T-cell (primary cell): ENCODE results near the gene ART1. TPM values are rescaled to one million over a fixed set of nuclear protein-coding genes. Genes with fewer than 3 reads are reported as not detected.
A peak's percentile ranks its signal among the peaks of the same experiment; 100 is the strongest.

ENCODE experiments used
- ATAC-seq, 4 experiments: fragments of 200-7000 bp in 3 of 4; fragments of 150-1000 bp in 1 of 4; cut with Tn5 transposase; replicated peaks in 1 of 4; 1 replicate in 3 of 4; 2 replicates in 1 of 4; pipeline ENCODE4 v1.10.0; 2021; ENCODE audit warnings: moderate library complexity in 3 of 4, mild to moderate bottlenecking in 2 of 4, moderate number of reproducible peaks in 1 of 4
- CTCF ChIA-PET, 2 donors: fragments of 300-600 bp; sonication (Branson Sonifier 250); formaldehyde crosslinking; loops; one replicate each; lab custom pipeline; 2022; ENCODE audit warnings: antibody characterized with exemption in 2 of 2; lab: Charles Lee
- POLR2A ChIA-PET, 2 donors: fragments of 300-600 bp; sonication (Branson Sonifier 250); formaldehyde crosslinking; loops; one replicate each; lab custom pipeline; 2022; ENCODE audit warnings: antibody characterized with exemption in 2 of 2; lab: Charles Lee
- DNase-seq, 35 experiments: peaks; one replicate each; pipeline versions ENCODE4 v3.0.0 to v3.0.0-alpha.2; 2013 to 2023
- H3K27ac ChIP-seq: one replicate; pipeline ENCODE4 v1.5.1; 2013; ENCODE audit warnings: low read length
- H3K27me3 ChIP-seq, 2 experiments: replicated peaks in 1 of 2; 1 replicate in 1 of 2; 2 replicates in 1 of 2; pipeline versions ENCODE4 v1.6.1 to v1.7.0; 2013; ENCODE audit warnings: low read length in 1 of 2, mixed read lengths in 1 of 2; ENCODE audit not compliant: control insufficient read depth in 2 of 2, insufficient read depth in 2 of 2; ENCODE audit errors: extremely low read depth in 1 of 2
- H3K36me3 ChIP-seq, 2 donors: 1 replicate in 1 of 2; 2 replicates in 1 of 2; pipeline versions ENCODE4 v1.6.1 to v1.7.0; 2013; ENCODE audit warnings: low read length in 1 of 2; ENCODE audit not compliant: control insufficient read depth in 2 of 2, insufficient read depth in 1 of 2; ENCODE audit errors: extremely low read depth in 1 of 2
- H3K4me1 ChIP-seq, 2 experiments: 1 replicate in 1 of 2; 2 replicates in 1 of 2; pipeline versions ENCODE4 v1.6.1 to v1.7.0; 2013; ENCODE audit warnings: low read length in 2 of 2, mixed read lengths in 1 of 2; ENCODE audit not compliant: insufficient read depth in 2 of 2, control insufficient read depth in 1 of 2; ENCODE audit errors: extremely low read depth in 1 of 2
- H3K4me3 ChIP-seq, 2 donors: 1 replicate in 1 of 2; 2 replicates in 1 of 2; pipeline versions ENCODE4 v1.5.1 to v1.7.0; 2013; ENCODE audit warnings: mild to moderate bottlenecking in 2 of 2, low read length in 1 of 2, moderate library complexity in 1 of 2; ENCODE audit not compliant: control insufficient read depth in 1 of 2; ENCODE audit errors: extremely low read depth in 1 of 2
- H3K9me3 ChIP-seq: 2 replicates; pipeline ENCODE4 v1.7.0; 2013
- H3K27ac Mint-ChIP-seq, 2 donors: one replicate each; pipeline ENCODE4 v1.8.0; 2020 to 2021; ENCODE audit warnings: mild to moderate bottlenecking in 2 of 2, mixed read lengths in 2 of 2
- H3K27me3 Mint-ChIP-seq, 2 donors: one replicate each; pipeline ENCODE4 v1.8.0; 2021 to 2022; ENCODE audit warnings: mixed read lengths in 2 of 2
- H3K36me3 Mint-ChIP-seq: one replicate; pipeline ENCODE4 v1.8.0; 2021; ENCODE audit warnings: mixed read lengths
- H3K4me1 Mint-ChIP-seq, 3 donors: one replicate each; pipeline ENCODE4 v1.8.0; 2020 to 2022; ENCODE audit warnings: mixed read lengths in 3 of 3, mild to moderate bottlenecking in 1 of 3
- H3K4me3 Mint-ChIP-seq, 3 donors: one replicate each; pipeline ENCODE4 v1.8.0; 2020 to 2022; ENCODE audit warnings: mild to moderate bottlenecking in 3 of 3, mixed read lengths in 3 of 3, moderate library complexity in 3 of 3
- H3K9me3 Mint-ChIP-seq, 3 donors: one replicate each; pipeline ENCODE4 v1.8.0; 2020 to 2022; ENCODE audit warnings: mixed read lengths in 3 of 3
- WGBS: methylation state at CpG from one replicate; pipeline ENCODE4 v1.1.5; 2013; ENCODE audit warnings: missing lambda C conversion rate; ENCODE audit not compliant: insufficient coverage; 5-methylcytosine and 5-hydroxymethylcytosine counted together
- total RNA-seq, 35 experiments: library from RNA in 6 of 35; stranded (reverse) in 6 of 35; fragments of 120-200 nt in 1 of 35; gene quantifications; one replicate each; pipeline versions ENCODE4 v1.2.1 to v1.2.4 and lab custom pipeline; 2013 to 2026

Gene ART1
- total RNA-seq, 5 donors from 2014 or later (not counting 1 experiment from before 2014, with no cell fraction given) = not detected

- WGBS = 94% methylated on average over 2 of the region's 3 CpGs
- H3K36me3 ChIP-seq = peaks cover 15 to 95% of the 10 kb centered on the region in 2 donors
- no peaks in the 10 kb centered on the region for H3K9me3 ChIP-seq
- H3K9me3 Mint-ChIP-seq = no peaks in the 10 kb centered on the region
- DNase-seq (no peak), ATAC-seq (no peak)
- no peak overlapping the region for H3K27ac ChIP-seq
- no peak overlapping the region for H3K4me3 ChIP-seq
- CTCF ChIA-PET = no interaction called here
- H3K27me3 Mint-ChIP-seq = no peaks in the 10 kb centered on the region
- H3K27me3 ChIP-seq = no peaks in the 10 kb centered on the region
- no peak overlapping the region for H3K27ac Mint-ChIP-seq
- H3K36me3 Mint-ChIP-seq = peaks cover 75% of the 10 kb centered on the region
- no peak overlapping the region for H3K4me3 Mint-ChIP-seq
- H3K4me1 Mint-ChIP-seq = peaks cover 6 to 7% (median 7%) of the 10 kb centered on the region in 3 donors
- H3K4me1 ChIP-seq = no peaks in the 10 kb centered on the region
- POLR2A ChIA-PET = no interaction called here
Observed at GRCh38 chr11:3679077-3679476, 34.1 kb downstream of the ART1 start.

GRCh38 chr11:3683039-3683438, 38.1 kb downstream of the ART1 start:
- Histone ChIP-seq H3K36me3 (peaks cover 12 to 92% of the 10 kb centered on the region in 2 donors), H3K27ac (no peak overlapping the region), H3K9me3 (no peaks in the 10 kb centered on the region), H3K4me1 (no peaks in the 10 kb centered on the region), H3K4me3 (no peak overlapping the region), H3K27me3 (no peaks in the 10 kb centered on the region)
- WGBS = 94% methylated on average over 6 of the region's 9 CpGs
- Mint-ChIP-seq H3K4me3 (no peak overlapping the region), H3K27me3 (no peaks in the 10 kb centered on the region), H3K9me3 (no peaks in the 10 kb centered on the region), H3K36me3 (peaks cover 75% of the 10 kb centered on the region), H3K27ac (no peak overlapping the region), H3K4me1 (peaks cover 6 to 7% (median 7%) of the 10 kb centered on the region in 3 donors)
- ChIA-PET POLR2A (interaction anchor here in 1 of 2 donors (0.5 kb wide), 1 partner anchor 285 kb away, joined by 3 read pairs; no protein-coding TSS in a partner anchor), CTCF (no interaction called here)
- DNase-seq = no peak
- ATAC-seq = no peak

GRCh38 chr11:3684129-3684818, 39.3 kb downstream of the ART1 start:
- Histone ChIP-seq H3K27ac (no peak overlapping the region), H3K4me3 (no peak overlapping the region), H3K9me3 (no peaks in the 10 kb centered on the region), H3K4me1 (no peaks in the 10 kb centered on the region), H3K36me3 (peaks cover 13 to 84% of the 10 kb centered on the region in 2 donors), H3K27me3 (no peaks in the 10 kb centered on the region)
- WGBS = 95% methylated on average over 6 of the region's 12 CpGs
- Mint-ChIP-seq H3K27me3 (no peaks in the 10 kb centered on the region), H3K9me3 (no peaks in the 10 kb centered on the region), H3K27ac (peak overlapping the region in 1 of 2 donors; percentile 44), H3K4me1 (peaks cover 6 to 7% (median 7%) of the 10 kb centered on the region in 3 donors), H3K36me3 (peaks cover 64% of the 10 kb centered on the region), H3K4me3 (no peak overlapping the region)
- no peak for ATAC-seq
- ChIA-PET CTCF (interaction anchor here in 1 of 2 donors (0.7 kb wide), 1 partner anchor 681 kb away, joined by 6 read pairs; no protein-coding TSS in a partner anchor), POLR2A (interaction anchor here in 1 of 2 donors (0.6 to 1.0 kb wide), 2 partner anchors 370 to 438 kb away, joined by 5 to 8 read pairs; no protein-coding TSS in a partner anchor)
- no peak for DNase-seq

- ATAC-seq (no peak), DNase-seq (no peak)
- no peaks in the 10 kb centered on the region for H3K9me3 Mint-ChIP-seq
- POLR2A ChIA-PET = interaction anchor here in 1 of 2 donors (0.6 kb wide), 1 partner anchor 437 kb away, joined by 8 read pairs; no protein-coding TSS in a partner anchor
- Histone ChIP-seq H3K36me3 (peaks cover 16 to 79% of the 10 kb centered on the region in 2 donors), H3K27ac (no peak overlapping the region), H3K27me3 (no peaks in the 10 kb centered on the region), H3K4me1 (no peaks in the 10 kb centered on the region), H3K9me3 (no peaks in the 10 kb centered on the region), H3K4me3 (no peak overlapping the region)
- H3K4me1 Mint-ChIP-seq = peaks cover 6 to 7% (median 7%) of the 10 kb centered on the region in 3 donors
- WGBS = 100% methylated on average over 1 of the region's 2 CpGs
- H3K36me3 Mint-ChIP-seq = peaks cover 60% of the 10 kb centered on the region
- H3K27me3 Mint-ChIP-seq = no peaks in the 10 kb centered on the region
- H3K4me3 Mint-ChIP-seq = no peak overlapping the region
- H3K27ac Mint-ChIP-seq = no peak overlapping the region
- CTCF ChIA-PET = interaction anchor here in 1 of 2 donors (0.7 kb wide), 1 partner anchor 682 kb away, joined by 6 read pairs; no protein-coding TSS in a partner anchor
Observed at GRCh38 chr11:3684819-3685172, 39.9 kb downstream of the ART1 start.

GRCh38 chr11:3685923-3686322, 41.0 kb downstream of the ART1 start:
- H3K9me3 ChIP-seq = no peaks in the 10 kb centered on the region
- no peak for ATAC-seq
- Mint-ChIP-seq H3K27me3 (no peaks in the 10 kb centered on the region), H3K27ac (no peak overlapping the region), H3K4me1 (peaks cover 0 to 7% (median 7%) of the 10 kb centered on the region in 3 donors), H3K4me3 (no peak overlapping the region), H3K36me3 (peaks cover 53% of the 10 kb centered on the region), H3K9me3 (no peaks in the 10 kb centered on the region)
- ChIA-PET POLR2A (no interaction called here), CTCF (no interaction called here)
- no peak overlapping the region for H3K4me3 ChIP-seq
- peaks cover 11 to 77% of the 10 kb centered on the region in 2 donors for H3K36me3 ChIP-seq
- H3K27me3 ChIP-seq = no peaks in the 10 kb centered on the region
- H3K4me1 ChIP-seq = no peaks in the 10 kb centered on the region
- no peak for DNase-seq
- H3K27ac ChIP-seq = no peak overlapping the region
- WGBS = 100% methylated on average over 2 of the region's 7 CpGs

GRCh38 chr11:3686751-3687150, 41.8 kb downstream of the ART1 start:
- Histone ChIP-seq H3K27ac (no peak overlapping the region), H3K4me1 (no peaks in the 10 kb centered on the region), H3K27me3 (no peaks in the 10 kb centered on the region), H3K36me3 (peaks cover 17 to 77% of the 10 kb centered on the region in 2 donors), H3K4me3 (no peak overlapping the region), H3K9me3 (no peaks in the 10 kb centered on the region)
- WGBS = no CpG with 5 or more reads among the region's 4 CpGs
- POLR2A ChIA-PET = no interaction called here
- no peak for ATAC-seq
- Mint-ChIP-seq H3K27me3 (no peaks in the 10 kb centered on the region), H3K36me3 (peaks cover 53% of the 10 kb centered on the region), H3K4me3 (no peak overlapping the region), H3K4me1 (peaks cover 0 to 7% (median 7%) of the 10 kb centered on the region in 3 donors), H3K9me3 (no peaks in the 10 kb centered on the region), H3K27ac (no peak overlapping the region)
- CTCF ChIA-PET = no interaction called here
- DNase-seq = no peak
